HG03342 (cell line): Measurements from ENCODE around the gene TUFT1.
A peak's percentile ranks its signal among the peaks of the same experiment; 100 is the strongest.

Experiments used
- ATAC-seq: cut with Tn5 transposase; IDR thresholded peaks from one replicate; pipeline ENCODE4 v1.9.1; 2021; ENCODE audit warnings: mild to moderate bottlenecking, moderate library complexity; ENCODE audit not compliant: unreplicated experiment

The TUFT1 gene

DNA sequence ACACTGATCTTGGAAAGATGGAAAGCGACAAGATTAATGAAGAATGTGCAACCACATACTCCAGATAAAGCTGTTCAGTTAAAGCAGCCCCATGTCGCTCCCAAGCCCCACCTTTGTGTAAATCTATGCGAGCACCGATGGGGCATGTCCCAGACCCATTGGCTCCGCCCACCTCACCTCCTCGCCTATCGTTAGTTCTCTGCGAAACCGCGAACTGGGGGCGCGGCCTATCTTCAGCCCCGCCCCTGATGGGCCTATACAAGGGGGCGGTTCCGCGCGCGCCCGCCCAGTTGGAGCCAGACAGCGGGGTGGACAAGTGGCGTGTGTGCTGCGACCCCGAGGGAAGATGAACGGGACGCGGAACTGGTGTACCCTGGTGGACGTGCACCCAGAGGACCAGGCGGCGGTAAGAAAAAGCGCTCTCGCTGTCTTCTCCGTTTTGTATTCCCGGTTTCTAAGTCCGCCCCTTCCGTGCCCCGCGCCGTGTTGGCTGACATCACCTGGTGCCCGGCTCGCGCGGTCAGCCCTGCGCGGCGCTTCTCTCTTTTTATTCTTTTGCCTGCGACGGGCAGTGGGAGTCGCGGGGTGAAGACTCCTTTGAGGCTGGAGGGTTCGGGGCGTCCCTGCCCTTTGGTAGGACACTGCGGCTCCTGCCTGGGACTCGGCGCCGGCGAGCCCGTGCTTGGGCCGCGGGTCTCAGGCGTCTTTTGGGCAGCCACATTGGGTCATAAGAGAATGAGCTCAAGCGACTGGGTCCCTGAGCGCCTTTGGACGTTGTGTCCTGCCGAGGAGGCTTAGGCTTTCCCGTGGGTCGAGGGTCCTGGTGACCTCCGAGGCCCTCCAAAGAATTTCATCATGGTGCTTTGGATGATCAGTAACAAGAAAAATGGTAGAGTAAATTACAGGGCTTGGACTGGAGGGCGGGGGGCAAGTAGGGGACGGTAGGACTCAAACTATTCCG lies at the start of gene TUFT1:
Gene TUFT1, plus strand, starts transcription at position 289 of the 961 bp plus-strand sequence. Its CDS starts 58 bp downstream, at position 347.
- peak; percentile 90 for ATAC-seq

DNA sequence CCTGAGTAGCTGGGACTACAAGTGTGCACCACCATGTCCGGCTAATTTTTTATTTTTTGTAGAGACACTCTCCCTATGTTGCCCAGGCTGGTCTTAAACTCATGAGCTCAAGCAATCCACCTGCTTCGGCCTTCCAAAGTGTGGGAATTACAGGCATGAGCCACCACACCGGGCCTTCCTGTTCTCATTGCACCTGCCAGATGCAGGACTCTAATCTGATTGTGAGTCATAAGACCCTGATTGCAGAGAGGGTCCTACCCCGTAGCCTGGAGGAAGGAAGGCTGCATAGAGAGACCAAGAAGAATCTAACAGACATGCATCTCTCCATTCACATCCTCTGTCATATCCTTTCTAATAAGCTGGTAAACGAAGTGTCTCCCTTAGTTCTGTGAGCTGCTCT lies 48.5 kb upstream of the TUFT1 start:
- ATAC-seq = no peak

- ATAC-seq = no peak
Observed at GRCh38 chr1:151492120-151492519, 48.0 kb upstream of the TUFT1 start.

DNA sequence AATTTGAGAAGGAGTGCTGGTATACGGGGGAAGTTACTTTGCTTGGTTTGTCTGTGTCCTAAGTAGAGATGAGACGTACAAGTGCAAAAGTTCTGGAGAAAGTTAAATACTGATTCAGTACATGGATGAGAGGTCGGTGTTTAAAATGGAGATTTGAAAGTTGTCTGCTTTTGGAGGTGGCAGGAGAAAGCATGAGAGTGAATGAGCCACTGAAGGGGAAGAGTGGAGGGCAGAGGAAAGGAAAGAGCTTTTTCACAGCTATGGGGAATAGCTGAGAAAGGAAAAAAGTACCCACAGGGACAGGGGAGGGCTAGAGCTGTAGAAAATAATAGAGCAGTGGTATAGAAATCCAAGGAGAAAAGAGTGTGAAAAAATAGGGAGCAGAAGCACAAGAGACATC lies 47.1 kb upstream of the TUFT1 start:
- ATAC-seq = no peak

- no peak for ATAC-seq
Observed at GRCh38 chr1:151494741-151495281, 45.3 kb upstream of the TUFT1 start.

GRCh38 chr1:151495316-151495715 lies 44.8 kb upstream of the TUFT1 start:
- ATAC-seq = no peak

DNA sequence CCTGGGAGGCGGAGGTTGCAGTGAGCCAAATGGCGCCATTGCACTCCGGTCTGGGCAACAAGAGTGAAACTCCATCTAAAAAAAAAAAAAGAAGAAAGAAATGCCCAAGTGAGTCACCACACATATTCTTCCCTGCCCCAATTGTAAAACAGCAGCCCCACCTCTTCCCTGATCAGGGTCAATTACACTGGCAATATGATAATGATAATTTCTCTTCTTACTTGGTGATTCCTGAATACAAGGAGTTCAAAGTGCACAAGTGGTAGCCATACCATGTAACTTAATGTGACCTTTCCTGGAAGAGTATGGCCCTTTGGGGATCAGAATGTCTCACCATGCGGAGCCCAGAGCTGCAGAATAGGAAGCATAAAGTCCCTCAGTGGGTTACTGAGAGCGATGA lies 40.7 kb upstream of the TUFT1 start:
- ATAC-seq = no peak

DNA sequence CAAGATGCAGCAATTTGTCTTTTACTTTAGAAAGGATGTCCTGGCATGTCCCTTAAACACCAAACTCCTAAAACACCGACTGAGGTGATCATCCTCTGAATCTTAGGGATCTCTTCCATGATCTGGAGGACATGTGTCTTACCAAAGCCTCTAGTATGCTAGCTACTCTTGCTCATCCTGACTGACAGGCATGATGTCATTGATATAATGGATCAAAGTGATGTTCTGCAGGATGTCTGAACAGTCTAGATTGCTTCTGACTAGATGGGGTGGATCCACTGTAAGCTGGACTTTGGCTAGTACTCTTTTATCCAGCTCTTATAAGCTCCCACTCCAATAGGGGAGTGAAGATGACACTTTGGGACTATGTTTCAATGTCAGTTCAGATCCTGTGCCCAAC lies 40.2 kb upstream of the TUFT1 start:
- ATAC-seq = no peak

DNA sequence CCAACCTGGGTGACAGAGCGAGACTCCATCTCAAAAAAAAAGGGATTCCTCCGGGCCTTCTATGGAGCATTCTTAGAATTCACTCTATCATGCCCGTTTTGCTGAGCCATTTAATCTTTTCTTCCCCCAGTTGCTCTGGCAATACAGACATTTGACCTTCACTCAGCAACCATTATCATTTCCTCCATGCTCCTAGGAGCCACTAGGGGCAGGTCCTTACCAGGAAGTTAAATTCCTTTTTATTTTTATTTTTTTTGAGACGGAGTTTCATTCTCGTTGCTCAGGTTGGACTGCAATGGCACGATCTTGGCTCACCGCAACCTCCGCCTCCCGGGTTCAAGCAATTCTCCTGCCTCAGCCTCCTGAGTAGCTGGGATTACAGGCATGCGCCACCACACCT lies 38.6 kb upstream of the TUFT1 start:
- no peak for ATAC-seq

DNA sequence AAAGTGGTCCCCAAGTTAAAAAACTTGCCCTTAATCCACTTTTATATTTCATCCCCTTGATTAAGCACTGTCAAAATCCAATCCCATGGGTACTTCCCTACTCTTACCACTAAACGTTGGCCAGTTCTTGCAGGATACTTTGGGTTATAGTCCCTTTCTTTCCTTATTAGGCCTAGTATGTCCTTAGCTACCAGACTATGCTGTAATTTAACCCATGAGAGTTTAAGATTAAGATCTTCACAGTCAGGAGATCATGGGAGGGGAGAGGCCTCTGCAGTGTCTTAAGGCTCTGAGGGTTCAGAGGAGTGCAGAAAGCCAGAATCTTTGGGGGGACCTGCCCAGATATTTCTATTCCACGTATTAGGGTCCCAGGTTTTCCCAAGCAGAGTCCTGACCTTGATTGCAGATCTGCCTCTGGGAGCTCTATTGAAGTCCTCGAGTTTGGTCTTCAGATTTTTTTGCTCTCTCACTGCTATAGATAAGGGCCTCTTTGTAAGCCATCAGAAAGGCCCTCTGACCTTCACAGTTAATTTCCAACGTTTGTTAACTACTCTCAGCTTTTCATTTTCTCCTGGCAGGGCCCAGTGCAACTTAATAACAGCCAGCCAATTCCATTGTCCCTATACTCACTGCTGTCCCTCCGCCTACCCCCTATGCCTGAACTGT lies 37.9 kb upstream of the TUFT1 start:
- no peak for ATAC-seq

DNA sequence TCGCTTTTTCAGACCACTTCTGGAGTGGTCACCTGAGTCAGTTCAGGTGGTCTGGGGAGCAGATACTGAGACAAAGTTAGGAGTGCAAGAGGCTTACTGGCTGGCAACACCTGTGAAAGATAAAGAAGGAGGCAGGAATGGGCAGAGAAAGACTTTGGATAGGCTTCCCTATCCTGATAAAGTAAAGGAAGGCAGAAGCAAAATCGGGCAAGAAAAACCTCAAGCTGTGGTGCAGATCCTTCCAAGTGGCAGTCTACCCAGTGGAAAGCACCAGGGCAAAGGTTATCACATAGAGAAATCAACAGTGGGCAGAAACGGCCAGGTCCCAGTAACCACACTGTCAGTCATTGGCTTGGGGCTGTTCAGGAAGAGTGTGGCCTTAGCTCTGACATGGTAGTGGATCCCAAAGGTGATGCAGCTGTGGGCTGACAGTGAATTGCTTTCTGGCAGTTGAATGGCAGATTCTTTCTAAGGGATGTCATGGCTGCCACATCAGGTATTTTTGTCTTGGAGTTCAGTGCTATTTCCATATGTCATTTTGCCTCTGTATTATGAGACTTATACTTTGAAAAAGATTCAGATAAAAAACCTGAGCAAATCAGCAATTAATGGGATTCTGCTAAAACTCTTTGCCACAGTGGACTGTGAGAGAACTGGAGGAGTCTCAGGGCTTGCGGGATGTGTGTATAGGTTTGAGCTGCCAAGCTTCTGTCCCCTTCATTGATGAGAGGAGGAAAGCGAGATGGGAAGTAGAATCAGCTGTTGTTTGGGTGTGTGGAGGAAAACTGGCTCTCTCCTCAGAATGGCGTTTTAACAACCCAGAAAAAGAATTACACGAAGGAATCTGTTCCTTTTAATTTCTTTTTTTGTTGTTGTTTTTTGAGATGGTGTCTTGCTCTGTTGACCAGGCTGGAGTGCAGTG lies 37.0 kb upstream of the TUFT1 start:
- ATAC-seq = no peak

DNA sequence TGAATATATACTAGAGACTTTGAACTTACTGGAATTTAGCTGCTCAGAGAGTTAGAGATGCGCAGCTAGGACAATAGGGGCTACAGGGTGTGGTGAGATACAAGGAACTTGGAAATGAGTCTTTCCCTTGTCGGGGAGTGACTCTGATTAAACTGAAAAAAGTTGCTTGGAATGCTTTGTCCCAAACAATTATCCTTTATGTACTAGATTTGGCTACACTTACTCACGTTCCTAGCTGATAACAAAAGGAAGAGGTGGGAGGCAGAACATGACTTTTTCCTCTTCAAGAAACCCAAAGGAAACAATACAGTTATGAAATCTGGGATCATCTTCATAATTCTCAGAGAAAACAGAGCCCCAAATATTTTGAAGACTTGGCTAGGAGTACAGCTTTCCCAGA lies 35.9 kb upstream of the TUFT1 start:
- no peak for ATAC-seq

DNA sequence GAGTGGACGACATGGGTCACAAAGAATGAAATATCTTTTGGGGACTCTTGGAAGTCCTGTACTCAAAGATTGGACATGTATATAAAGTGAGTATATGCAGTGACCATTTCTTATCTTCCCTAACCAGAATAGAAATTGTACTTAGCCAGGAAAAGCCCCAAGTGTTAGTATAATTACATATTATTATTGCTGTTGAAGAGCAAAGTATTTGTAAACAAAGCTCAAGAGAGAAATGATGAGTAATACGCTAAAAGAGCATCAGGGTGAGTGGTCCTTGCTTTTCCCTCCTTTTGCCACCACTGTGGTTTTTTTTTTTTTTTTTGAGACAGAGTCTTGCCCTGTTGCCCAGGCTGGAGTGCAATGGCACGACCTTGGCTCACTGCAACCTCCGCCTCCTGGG lies 35.4 kb upstream of the TUFT1 start:
- no peak for ATAC-seq

DNA sequence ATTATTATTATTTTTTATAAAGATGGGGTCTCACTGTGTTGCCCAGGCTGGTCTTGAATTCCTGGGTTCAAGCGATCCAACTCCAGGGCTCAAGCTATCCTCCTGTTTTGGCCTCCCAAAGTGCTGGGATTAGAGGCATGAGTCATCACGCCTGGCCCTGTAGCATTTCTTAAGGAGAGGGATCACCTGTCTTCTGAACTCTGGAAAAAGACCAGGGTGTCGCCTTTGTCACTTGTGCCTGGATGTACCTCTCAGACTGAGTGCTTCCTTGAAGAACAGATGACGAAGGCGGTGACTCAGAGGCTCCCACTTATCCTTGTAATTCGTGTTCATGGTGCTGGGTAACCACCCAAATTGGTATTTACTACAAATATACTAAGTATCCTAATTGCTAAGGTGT lies 31.3 kb upstream of the TUFT1 start:
- ATAC-seq = no peak

GRCh38 chr1:151509350-151510019 lies 30.6 kb upstream of the TUFT1 start:
- ATAC-seq = no peak

- ATAC-seq = no peak
Observed at GRCh38 chr1:151510020-151510405, 30.1 kb upstream of the TUFT1 start.

DNA sequence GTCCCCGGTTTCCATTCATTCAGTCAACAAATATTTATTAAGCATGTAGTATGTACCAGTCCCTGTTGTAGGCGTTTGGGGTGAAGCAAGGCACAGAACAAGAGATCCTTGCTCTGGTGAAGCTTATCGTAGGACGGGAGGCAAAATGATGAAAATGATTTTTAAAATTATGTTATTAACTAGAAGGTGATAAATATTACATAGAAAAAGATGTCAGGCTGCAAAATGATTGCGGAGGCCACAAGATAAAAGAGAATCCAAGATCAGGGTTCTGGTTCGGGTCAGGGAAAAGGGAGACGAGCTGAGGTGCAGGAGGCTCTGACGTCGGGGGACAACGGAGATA lies 29.5 kb upstream of the TUFT1 start:
- ATAC-seq = no peak

GRCh38 chr1:151510957-151511635 lies 29.0 kb upstream of the TUFT1 start, which contains the start of gene CGN:
Gene CGN (plus strand): TSS chr1:151511387. CDS start chr1:151518520, 7,133 bp downstream.
- peak; percentile 72 for ATAC-seq

DNA sequence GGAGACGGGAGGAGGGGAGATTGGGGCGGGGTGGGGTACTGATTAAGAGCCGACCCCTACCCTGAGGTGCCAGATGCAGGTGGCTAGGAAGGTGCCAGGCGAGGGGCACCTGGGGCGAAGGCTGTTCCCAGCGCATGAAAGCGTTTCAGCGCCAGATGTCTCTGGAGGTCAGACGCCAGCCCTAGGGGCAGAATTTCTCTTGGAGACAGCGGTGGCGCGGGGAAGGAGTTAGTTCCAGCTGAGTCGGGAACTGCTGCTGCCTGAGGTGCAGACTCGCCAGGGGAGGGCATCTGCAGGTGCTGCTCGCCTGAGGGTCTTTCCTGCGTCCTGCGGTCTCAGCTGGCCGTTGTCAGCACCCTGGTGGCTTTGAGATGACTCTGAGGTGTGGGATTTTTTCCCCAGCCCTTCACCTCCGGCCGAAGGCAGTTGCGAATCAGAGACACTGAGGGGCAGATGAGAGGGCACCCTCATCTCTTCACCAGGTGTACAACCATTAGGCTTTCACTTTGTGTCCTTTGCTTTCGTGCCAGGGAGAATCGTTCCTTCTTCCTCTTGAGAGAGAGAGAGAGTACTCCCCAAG lies 28.4 kb upstream of the TUFT1 start:
- ATAC-seq = peak; percentile 7
